Measurements from ENCODE around the gene OR13J1.

Gene OR13J1

DNA sequence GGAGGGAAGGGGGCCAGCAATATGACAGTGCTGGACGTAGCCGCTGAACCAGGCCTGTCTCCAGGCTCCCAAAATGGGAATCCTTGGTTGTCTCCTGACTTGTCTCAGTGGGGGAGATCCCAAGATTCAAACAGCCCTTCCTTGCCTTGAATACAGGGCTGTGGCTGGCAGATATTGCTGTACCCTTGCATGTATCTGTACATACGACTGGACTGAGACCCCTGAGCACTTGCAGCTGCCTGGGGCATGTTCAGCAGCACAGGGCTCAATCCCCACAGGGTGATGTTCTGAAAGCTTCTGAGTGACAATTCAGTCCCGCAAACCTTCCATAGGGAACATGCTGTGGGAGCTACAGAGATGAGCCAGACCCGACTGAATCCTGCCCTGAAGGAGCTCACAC is 13.3 kb downstream of the OR13J1 start:
- DNase-seq: peak; percentile 4

- DNase-seq: peak; percentile 3
Observed at GRCh38 chr9:35856206-35856605, 14.0 kb downstream of the OR13J1 start.

GRCh38 chr9:35854091-35854762 is 16.0 kb downstream of the OR13J1 start:
- DNase-seq: peak; percentile 10

DNA sequence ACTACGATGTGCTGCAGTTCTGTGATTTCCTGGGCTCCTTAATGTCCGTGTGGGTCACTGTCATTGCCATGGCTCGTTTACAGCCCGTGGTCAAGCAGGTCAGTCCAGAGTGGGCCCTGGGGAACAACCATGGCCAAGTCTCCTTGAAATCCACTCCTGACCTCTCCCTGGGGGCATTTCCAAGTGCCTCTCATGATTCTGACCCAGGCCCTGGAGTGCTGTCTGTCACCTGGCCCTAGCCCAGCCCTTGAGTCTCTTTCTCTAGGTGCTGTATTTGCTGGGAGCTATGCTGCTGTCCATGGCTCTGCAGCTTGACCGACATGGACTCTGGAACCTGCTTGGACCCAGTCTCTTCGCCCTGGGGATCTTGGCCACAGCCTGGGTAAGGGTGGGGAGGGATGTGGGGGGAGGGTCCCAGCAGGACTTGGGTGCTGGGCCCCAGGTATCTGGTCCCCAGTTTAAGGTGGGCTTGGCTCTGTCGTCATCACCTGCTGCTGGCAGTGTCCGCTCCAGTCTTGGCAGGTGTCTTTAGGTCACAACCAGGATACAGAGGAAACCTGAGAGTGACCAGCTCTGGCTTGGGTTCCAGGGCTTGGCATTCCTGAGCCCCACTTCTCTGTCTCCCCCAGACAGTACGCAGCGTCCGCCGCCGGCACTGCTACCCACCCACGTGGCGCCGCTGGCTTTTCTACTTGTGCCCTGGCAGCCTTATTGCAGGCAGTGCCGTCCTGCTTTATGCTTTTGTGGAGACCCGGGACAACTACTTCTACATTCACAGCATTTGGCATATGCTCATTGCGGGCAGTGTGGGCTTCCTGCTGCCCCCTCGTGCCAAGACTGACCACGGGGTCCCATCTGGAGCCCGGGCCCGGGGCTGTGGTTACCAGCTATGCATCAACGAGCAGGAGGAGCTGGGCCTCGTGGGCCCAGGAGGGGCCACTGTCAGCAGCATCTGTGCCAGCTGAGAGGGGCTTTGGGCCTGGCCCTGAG is 17.0 kb downstream of the OR13J1 start:
- peak; percentile 13 for DNase-seq

- peak; percentile 7 for DNase-seq
Observed at GRCh38 chr9:35852267-35852815, 17.9 kb downstream of the OR13J1 start.

DNA sequence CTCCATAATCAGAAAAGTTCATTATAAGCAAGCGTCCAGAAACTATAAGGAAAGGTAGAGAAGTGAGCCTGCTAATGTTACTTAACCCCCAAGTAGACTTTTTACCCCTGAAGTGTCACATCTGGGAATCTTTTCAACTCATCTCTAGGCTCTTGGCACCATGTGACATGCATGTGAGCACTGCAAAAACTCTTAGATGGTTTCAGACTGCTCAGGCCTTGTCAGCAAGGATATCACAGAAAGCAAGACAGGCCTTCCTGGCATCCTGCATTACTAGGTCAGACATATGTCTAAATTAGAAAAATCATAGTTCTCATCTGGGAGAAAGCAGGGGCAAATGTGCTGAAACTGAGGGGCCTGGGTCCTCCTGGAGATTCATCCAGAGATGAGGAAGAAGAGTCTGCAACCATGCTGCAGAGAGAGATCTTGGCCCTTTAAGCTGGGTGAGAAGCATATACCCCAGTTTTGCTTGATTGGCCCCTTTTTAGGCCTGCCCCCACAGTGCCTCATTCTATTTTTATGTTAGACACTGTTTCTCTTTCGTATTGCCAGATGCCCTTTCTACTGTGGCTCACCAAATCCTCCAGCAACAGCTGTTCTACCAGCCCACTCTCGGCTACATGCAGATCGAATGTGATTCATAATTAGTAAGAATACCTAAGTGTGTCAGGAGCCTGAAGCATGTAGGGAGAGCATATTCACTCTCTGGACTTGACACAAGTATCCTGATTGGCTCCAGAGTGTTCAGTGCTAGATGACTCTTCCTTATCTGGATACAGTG is 22.2 kb downstream of the OR13J1 start:
- DNase-seq: no peak

GRCh38 chr9:35845824-35846771 is 24.1 kb downstream of the OR13J1 start:
- no peak for DNase-seq

DNA sequence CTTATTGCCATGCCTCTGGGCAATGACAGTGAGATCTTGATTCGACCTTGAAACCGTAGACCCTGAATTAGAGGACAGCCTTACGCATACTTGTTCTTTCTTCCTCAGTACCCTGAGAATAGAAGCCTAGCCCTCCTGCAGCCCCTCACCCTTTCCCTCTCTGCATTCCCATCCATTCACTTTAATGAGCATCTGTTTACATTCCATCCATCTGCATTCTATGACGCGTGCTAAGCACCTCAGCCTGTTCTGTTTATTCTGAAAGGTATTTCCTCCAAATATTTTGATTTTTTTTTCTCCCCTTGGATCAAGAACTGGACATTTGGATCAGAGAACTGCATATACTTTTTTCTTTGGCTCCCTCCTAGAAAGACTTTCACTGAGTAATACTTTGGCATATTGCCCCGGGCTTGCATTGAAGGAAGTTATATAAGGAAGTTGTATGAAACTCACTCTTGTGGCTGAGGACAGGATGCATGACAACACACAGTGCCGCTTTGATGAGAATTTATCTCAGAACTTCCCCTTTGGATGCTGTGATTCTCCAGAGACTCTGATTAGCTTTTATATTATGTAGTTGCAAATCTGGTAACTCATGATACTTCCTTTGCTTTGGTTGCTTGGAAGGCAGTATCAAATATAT is 25.5 kb downstream of the OR13J1 start:
- peak; percentile 76 for DNase-seq

DNA sequence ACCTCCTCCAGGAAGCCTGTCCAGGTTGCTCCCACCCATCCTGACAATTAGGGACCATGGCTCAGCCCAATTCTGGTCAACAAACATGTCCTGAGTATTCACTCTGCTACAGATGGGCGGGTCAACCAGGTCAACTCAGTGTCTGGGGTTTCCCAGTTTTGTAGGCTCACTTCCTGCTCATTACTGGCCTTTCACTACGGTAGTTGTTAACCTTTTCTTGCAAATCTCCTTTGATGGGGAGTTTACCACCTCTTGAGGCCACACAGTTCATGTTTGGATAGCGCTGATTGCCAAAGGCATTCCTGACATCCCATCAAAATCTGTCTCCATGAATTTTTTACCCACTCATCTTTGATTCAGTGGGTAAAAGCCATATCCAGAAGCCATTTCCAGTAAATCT is 27.4 kb downstream of the OR13J1 start:
- DNase-seq: no peak

DNA sequence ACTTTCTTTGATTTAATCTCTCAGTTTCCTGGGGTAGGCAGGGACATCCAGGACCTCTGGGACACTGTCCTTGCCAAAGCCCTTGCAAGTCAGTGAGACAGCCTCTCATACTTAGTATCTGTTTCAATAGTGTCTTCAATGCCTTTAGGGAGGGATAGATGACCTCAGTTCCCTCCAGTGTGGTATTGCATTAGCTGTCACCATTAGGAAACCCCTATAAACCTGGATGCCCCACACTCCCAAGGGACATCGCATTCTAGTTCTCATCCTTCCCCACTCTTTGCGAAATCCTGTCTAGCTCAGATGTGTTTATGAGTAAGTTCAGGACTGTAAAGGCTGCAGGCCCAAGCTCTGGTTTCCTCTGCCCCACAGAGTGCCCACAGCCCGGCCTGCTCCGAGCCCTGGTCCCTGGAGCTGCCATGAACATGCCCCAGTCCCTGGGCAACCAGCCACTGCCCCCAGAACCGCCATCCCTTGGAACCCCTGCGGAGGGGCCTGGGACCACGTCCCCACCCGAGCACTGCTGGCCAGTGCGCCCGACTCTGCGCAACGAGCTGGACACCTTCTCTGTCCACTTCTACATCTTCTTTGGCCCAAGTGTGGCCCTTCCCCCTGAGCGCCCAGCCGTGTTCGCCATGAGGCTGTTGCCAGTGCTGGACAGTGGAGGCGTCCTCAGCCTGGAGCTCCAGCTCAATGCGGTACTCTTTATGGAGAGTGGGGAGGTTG is 28.0 kb downstream of the OR13J1 start:
- no peak for DNase-seq

- no peak for DNase-seq
Observed at GRCh38 chr9:35841645-35841900, 28.6 kb downstream of the OR13J1 start.

DNA sequence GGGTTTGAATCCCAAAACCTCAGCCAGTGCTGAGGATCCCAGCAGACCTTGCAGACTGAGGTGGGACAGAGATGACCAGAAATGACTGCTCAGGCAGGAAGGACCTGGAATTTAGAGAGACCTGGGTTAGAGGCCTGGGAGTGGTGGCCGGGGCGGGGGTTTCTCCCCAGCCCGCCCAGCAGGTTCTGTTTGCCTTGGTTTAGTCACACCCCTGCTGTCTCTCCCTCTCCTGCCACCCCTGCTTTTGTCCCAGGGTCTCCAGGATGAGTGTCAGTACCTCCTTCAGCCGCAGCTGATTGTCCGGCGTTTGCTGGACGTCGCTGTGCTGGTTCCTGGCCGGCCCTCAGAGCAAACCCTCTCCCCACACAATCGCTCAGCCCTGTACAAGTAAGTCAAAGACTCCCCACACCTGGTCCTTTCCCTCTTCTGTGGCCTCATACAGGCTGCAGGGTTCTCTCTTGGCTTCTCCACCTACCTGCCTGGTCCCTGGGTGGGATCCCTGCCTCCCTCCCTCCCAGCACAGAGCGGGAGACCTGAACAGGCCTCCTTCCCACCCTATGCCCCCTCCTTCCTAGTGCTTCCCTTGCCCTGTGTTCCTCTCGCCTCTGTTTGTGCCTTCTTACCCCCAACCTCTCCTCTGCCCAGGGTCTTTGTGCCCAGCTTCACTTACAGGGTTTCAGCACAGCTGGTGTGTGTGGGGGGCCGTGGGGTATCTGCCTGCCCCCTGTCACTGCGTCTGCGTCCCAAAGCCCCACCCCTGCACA is 29.1 kb downstream of the OR13J1 start:
- DNase-seq: no peak

- DNase-seq: no peak
Observed at GRCh38 chr9:35839926-35840325, 30.3 kb downstream of the OR13J1 start.

GRCh38 chr9:35836595-35836994 is 33.6 kb downstream of the OR13J1 start:
- DNase-seq: no peak

- no peak for DNase-seq
Observed at GRCh38 chr9:35835766-35836165, 34.4 kb downstream of the OR13J1 start.

GRCh38 chr9:35835216-35835632 is 35.0 kb downstream of the OR13J1 start:
- DNase-seq: no peak

GRCh38 chr9:35834260-35835215 is 35.7 kb downstream of the OR13J1 start:
- DNase-seq: no peak

DNA sequence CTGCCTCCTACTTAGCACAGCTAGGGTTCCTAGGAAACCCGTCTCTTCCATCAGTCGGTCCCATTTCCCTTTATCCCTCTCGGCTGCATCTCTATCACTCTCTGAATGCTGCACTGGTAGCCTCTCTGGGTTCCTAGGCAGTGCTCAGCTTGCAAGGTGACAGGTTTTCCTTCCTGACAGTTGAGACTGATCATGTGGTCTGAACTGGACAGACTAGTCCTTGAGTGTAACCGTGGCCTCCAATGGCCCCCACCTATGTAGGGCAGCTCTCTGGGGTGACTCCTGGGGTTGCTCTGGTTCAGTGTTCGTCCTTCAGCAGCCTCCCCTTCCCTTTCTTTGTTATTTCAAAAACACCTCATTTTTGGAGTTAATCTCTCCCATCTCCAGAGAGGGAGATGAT is 37.4 kb downstream of the OR13J1 start:
- DNase-seq: no peak

DNA sequence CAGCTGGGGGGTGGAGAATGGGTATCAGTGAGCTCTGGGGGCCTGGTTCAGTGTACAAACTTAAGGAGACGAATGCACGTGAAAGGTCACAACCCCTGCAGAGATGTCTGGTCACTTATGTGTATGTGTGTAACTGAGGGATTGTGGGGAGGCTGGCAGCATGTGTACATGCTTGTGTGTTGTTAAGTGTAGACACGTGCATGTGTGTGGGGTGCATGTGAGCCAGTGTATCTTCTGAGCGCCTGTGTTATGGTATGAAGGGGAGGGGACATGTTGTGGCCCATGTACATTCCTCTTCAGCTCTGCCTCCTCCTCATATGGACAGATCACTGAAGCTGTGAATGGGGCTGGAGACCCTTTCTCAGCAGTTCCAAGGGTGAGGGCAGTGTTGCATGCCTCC is 39.2 kb downstream of the OR13J1 start:
- no peak for DNase-seq
